NCI-H748 (cell line): ENCODE data around the gene SKAP1.
A peak's percentile ranks its signal among the peaks of the same experiment; 100 is the strongest.
"Not testable (repeated sequence)": the region's sequence is repeated elsewhere in the genome, so short reads cannot be mapped to it uniquely, and the experiment has no call there.

Experiments
- DNase-seq: peaks from one replicate; lab custom pipeline; 2025; ENCODE audit not compliant: unreplicated experiment; lab: John Stamatoyannopoulos, UW

SKAP1 gene

DNA sequence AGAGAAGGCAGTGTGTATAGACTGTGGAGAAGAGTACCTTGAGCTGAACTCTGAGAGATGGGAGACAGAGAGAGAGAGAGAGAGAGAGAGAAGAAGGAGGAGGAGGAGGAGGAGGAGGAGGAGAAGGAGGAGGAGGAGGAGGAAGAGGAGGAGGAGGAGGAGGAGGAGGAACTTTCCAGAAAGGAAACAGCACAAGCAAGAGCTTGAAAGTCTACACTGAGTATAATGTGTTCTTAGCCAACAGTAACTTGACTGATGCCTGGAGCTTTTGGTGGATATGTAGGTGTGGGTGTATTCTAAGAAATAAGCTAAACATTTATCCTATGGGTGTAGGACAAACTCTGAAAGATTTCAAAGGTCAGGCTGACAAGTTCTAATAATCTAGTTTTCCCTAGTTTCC is 206.1 kb downstream of the SKAP1 start:
- DNase-seq: no peak

DNA sequence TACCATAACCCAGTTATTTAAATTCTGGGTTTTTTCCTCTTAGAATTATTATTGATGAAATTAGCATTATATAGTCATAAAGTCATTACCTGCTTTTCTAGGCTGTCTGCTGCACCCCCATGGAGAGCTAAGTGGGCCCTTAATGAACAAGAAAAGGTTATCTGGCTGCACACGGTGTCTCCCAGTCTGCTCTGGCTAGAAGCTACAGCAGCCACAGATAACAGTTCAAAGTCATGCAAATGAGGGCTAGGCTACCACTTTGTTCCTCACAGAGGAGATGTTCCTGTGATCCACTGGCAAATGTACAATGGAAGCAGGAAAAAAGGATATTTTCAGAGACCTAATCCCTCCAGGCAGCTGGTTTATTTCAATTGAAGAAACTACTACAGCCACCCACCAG is 210.4 kb downstream of the SKAP1 start:
- DNase-seq: peak; percentile 24

DNA sequence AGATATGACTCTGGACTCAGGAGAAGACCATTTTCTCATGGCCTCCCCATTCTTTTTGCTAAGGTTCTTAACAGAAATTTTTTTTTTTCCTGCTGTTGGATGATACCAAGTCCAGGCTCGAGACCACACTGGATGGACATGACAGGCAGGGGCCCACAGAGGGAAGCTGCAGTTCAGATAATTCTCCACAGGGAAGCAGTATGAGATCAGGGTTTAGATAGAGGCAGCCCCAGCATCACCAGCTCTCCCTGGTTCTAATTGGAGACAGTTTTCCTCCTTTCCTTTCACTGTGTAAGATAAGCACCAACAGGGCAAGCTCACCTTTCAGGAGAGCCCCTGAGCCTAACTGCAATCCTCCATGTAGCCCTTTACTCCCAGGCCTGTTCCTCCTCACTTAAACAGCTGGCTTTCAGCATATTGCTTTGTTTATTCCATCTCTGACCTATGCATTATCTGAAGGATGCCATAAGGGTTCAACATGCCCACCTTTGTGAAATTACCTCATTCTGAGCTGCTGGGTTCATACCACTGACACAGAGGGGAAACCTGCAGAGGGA is 214.4 kb downstream of the SKAP1 start:
- DNase-seq: peak; percentile 73

DNA sequence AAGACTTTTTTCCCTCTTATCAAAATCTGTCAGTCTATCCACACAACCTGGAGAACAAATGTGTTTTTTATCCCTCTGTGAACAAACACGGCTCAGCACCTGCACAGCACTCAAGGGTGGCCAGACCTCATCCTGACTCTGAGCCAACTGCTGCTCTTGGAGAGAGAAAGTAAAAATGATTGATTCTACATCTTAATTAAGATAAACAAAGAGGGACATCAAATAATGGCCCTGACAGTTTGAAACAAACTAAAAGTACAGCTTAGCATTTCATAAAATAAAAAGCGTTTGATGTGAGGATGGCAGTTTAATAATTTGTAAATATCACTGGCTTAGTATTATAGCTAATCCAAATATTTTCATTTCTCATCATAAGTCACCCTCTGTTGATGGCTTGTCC is 216.2 kb downstream of the SKAP1 start:
- DNase-seq: peak; percentile 40

DNA sequence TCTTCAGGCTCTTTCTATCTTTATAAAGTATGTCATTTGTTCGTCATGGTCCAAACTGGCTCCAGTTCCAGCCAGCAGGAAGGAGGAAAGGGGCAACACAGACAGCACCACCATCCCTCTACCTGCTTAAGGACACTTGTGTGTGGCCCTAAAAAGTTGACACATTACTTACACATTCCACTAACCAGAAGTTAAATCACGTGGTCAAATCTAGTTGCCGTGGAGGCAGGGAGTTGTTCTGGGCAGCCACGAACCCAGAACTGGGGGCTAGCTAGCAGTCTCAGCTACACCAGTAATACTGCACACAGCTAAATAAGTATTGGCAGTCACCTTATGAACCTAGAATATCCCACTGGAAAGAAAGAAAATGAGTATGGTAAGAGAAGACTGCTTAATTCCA is 218.2 kb downstream of the SKAP1 start:
- DNase-seq: no peak

DNA sequence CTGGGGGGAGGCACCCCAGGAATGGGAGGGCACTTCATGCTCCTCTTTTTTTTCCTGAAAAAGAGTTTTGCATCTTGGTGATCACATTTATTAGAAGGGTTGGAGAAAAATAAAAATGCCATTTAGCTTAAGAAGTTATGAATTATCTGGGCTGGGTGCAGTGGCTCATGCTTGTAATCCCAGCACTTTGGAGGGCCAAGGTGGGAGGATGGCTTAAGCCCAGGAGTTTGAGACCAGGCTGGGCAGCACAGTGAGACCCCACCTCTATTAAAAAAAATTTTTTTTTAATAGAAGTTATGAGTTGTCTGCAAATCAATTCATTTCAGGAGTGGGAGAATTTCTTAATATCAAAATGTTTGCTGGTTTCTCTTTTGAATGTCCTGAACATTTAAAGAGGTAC is 219.0 kb downstream of the SKAP1 start:
- no peak for DNase-seq

DNA sequence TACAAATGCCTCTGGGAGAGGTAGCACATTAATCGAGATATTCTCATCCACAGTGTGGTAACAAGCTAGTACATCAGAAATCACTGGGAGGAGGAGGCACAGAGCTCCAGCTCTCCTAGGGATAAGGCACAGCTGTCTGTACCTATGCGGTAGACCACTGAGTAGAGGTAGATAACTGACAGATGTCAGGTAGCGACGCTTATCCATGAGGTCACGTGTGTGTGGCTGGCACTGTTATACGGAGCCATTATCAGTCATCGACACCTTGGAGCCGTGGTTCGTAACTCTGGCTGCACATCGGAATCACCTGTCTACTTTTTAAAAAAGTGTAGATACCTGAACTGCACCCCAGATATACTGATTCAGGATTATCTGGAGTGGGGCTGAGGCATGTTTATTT is 220.0 kb downstream of the SKAP1 start:
- no peak for DNase-seq

DNA sequence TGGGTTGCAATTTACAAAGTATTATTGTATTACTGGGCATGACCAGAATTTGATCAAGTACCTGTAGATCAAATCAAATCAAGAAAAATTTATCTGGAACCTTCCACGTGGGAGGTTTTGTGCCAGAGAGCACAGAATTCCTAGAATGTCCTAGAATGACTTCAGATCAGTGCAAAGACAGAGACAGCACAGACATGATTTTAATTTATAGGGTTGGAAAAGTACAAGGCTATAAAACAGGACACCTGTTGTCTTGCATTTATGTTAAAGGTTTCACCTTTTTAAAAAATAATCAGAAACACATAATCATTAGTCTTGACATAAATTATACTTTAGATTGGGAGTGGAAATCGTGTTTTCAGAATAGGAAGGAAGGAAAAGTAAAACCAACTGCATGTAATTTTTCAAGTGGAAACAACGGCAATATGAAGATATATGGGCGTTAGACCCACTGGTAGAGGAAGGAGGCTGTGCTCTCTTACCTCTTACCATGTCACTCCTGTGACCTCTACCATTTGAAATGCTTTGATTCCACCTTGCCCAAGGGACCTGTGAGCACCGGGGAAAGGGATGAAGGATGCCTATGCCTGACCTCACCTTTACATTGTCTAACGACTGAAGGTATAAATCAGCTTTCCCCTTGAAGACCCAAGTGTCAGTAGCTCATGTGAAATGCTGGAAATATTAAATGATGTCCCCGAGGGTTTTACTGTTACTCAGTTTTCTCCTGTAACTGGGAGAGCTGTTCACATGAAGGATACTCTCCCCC is 222.1 kb downstream of the SKAP1 start:
- no peak for DNase-seq

DNA sequence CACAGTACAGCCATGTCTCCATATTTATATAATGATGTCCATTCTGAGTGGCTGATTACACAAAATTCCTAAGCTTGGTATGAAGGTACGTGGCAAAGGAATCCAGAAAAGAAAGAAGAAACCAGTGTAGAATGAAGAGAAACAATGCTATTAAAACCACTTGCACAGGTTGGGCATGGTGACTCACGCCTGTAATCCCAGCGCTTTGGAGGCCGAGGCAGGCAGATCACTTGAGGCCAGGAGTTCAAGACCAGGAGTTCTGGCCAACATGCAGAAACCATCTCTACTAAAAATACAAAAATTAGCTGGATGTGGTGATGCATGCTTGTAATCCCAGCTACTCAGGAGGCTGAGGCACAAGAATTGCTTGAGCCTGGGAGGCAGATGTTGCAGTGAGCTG is 223.0 kb downstream of the SKAP1 start:
- not testable (repeated sequence) for DNase-seq

DNA sequence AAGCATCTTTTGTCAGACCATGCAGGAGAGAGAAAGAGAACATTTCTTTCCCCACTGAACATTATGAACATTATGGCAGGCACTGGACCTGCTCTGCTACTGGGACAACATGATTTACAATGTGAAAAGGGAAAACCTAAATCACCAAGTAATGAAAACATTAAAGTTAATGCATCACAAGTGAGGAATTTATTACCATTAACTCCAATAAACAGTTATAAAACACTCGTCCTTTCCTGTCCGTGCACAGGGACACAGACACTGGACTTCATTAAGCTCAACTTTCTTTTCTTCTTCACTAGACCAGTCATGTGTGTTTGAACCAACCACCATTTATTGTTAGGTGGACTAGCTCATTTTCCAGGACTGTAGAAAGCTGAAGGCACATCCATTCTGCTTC is 227.1 kb downstream of the SKAP1 start:
- DNase-seq: no peak

DNA sequence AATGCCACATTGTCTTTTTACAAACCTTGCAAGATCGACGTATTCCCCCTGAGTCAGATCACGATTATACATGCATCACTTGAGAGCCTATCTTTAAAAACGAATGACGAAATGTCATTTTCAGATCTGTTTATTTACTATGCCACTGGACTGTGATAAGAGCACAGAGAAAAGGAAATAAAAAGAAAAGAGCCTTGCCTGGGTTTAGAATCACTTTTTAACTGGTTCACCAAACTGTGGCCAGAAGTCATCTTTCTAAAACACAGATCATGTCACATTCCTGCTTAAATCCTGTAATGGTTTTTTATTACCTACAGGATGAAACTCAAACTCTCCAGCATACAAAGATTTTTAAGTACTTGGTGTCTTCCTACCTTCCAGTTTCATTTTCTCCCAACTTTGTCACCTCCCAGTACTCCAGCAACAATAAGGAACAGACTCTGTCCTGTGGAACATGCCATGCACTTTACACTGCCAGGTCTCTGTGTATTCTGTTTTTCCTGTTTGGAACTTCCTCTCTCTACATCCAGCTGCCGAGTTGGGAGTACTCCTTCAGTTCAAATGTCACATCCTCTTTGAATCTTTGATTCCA is 231.0 kb downstream of the SKAP1 start:
- no peak for DNase-seq

DNA sequence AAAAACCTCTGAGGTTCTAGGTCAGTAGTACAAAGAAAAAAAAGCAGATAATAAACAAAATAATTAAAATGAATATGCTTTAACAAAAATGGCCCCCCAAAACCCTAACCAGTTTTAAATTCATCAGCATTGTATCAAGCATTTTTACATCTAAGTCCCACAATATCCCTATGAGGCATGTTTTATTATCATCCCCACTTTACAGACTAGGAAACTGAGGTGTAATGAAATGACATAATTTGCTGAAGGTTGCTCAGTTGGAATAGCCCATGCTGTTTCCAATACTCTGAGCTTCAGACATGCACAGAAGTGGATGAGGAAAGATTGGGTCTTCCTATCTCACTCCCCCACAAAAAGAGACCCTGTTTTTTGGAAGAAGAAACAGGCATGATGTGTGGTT is 234.1 kb downstream of the SKAP1 start:
- no peak for DNase-seq

DNA sequence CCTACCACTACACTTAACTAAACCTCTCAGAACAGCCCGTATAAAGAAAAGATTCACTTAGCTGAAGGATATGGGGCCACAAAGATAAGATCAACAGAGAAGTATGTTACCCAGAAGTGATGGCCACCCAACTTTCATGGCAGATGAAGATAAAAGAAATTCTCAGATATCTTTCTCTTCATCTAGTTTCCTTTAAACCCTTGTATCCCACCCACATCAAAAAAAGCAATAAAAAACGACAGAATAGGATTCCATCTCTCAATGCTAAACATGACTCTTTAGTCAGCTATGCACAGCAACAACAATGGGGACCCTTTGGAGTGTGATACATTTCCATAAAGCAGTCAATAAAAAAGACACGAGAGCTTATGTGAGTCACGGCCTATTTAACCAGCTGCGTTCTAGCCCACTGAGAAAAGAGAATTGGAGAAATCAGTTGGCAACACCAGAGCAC is 235.9 kb downstream of the SKAP1 start:
- peak; percentile 39 for DNase-seq

DNA sequence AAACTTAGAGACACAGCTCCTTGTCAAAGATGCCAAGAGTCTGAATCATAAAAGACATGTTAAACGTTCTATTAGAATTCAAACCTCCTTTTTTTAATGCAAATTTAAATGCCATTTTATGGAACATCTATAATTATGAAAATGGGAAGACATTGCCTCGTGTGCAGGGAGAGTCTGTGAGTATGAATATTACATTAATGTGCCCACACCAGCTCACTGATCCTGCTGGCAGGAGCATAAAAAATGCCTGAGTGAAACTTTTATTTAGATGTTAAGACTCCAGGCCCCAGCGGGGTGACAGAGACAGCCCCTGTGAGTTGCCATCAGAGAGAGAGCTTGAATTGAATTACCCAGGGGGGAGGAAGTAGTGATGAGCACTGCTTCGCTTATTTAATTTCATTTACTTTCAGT is 237.7 kb downstream of the SKAP1 start:
- no peak for DNase-seq

DNA sequence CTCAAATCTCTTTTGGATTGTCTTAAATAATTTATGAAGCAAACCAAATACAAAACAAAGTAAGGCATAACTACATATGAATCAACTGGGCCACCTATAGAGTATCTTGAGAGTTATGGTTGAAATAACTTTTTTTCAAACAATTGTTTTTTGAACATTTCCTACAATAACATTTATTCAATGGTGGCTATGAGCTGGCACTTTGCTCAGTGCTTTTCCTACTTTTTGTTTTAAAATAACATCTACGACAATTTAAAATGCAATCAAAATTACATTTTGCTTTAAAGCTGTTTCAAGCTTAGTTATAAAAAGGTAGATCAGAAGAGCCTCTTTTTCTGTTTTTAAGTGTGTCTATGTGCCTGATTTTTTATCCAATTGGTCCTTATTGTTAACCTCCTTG is 238.7 kb downstream of the SKAP1 start:
- no peak for DNase-seq

DNA sequence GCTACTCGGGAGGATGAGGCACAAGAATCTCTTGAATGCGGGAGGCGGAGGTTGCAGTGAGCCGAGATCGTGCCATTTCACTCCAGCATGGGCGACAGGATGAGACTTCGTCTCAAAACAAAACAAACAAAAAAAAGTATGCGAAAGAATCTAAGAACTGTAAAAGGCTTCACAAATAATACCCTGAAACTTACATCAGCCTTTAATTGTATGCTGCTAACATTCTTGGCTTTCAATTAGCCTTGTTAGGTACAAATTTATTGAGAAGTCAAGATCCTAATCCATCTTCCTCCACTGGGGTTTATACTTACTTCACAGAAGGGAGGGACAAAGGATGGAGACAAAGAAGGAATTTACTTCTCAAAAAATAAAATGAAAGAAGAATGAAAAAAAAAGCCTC is 239.1 kb downstream of the SKAP1 start:
- DNase-seq: no peak

DNA sequence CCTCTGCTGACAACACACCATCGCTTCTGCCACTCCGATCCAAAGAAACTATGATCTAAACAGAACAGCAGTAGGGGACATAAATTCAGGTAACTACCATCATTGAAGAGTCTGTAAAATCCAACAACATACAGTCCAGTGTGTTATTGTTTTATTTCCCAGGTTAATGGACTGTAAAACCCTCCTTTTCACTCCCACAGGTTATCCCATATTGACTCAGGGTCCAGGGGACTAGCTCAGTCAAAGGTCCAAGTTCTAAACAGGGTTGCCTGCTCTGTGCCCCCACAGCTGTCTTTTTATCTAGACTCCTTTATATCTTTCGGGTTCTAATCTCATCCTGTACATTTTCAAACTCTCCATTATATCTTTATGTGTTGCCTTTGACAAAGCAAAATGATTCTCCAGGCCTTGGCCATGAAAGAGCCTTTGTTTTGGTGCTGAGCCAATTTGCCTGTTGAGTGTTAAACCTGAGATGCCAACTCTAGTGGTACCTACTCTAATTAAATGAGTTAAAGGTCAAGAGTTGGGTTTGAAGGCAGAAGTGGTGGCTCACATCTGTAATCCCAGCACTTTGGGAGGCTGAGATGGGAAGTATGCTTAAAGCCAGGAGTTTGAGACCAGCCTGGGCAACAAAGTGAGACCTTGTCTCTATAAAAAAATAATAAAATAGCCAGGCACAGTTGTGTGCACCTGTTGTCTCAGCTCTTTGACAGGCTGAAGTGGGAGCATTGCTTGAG is 242.0 kb downstream of the SKAP1 start:
- DNase-seq: peak; percentile 44

DNA sequence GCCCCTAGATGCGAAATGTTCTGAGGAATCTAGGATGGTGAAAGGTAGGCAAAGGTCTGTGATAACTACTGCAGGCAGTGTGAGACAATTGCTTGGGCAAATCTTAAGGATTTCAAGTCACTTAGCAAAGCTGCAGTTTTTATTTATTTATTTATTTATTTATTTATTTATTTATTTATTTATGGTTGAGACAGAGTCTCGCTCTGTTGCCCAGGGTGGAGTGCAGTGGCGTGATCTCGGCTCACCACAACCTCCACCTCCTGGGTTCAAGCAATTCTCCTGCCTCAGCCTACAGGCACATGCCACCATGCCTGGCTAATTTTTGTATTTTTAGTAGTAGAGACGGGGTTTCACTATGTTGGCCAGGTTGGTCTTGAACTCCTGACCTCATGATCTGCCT is 243.7 kb downstream of the SKAP1 start:
- DNase-seq: not testable (repeated sequence)

DNA sequence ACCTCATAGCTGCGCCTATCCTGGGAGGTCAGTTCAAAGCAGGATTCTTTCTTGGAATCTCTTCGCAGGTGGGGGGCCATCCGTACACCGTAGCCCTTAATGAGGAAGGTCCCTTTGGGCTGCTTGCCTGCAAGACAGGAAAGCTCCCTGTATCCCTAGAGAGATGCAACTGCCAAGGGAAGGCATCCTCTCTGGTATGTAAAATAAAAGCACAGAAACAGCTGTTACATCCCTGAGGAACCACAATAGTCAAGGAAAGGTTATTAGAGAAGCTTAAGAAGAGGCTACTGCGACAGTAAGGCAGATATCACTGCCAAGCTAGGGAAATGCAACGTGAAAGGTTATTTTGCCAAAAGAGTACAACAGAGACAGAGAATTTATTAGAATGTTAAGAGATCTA is 245.3 kb downstream of the SKAP1 start:
- no peak for DNase-seq

DNA sequence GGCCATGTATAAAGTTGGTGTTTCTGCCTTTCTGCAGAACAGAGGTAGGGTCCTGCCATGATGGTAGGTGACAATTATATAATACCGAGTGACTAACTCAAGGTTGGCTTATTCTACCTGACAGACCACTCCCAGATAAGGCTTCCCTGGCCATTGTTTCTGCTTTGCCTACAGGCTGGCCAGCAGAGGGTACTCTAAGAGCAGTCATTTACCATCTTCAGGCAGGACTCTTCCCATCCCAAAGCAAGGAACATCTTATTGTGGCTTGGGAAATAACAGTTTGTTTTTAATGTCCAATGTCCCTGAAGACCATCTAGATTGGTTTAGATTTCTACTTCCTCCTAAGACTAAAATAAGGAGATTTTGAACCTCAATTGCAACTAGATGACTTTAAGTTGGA is 248.4 kb downstream of the SKAP1 start:
- DNase-seq: peak; percentile 56

DNA sequence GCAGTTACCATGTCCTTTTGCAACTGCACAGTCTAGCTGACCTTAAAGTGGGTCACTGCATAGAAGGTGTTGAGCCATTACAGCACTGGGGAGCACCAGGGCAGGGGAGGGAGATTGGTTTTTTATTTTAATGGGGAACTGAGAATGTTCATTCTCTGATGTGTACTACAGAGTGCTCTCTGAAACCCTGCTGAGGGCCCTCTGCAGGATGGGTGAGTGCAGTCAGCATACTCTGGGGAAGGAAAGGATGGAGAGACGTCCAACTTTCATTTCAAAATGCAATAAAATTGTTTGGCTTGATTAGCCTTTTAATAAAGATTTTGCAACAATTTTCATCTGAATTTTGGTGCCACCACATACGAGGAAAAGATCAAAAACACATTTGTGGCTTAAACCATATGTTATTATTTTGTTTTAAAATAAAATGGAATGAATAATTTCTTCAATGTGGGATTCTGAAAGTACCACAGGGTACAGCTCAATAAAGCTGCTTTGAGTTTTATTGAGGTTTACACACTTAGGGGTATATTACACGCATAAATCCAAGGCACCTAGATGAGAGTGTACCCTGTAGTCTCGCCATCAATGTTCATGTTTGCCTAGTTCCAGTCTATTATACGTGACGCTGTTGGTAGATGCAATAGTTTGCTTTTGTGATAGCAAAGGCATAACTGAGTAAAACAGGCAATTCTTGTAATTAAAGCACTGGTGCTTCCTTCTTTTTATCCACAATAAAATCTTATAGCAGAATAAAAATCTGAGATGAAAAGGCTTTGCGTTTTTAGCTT is 249.0 kb downstream of the SKAP1 start:
- DNase-seq: no peak
